HG03439 (cell line): ENCODE results near the gene HAPLN2.

Experiments used
- ATAC-seq: cut with Tn5 transposase; IDR thresholded peaks from one replicate; pipeline ENCODE4 v1.9.1; 2021; ENCODE audit warnings: mild to moderate bottlenecking, moderate library complexity; ENCODE audit not compliant: unreplicated experiment

The HAPLN2 gene

DNA sequence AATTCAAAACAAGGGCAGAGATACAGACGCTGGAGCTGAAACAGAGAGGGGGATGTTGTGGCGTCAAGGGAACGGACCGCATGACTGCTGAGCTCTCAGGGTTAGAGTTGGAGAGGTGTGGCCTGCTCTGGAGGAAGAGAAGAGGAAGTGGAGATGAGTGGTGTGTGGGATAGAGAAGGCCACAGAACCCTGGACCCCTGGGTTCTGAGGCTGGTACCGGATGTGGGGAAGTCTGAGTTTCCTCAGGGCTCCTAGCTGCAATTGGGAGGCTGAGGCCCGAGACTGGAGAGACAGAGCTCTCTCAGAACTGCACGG, 24.5 kb downstream of the HAPLN2 start:
- ATAC-seq = no peak

DNA sequence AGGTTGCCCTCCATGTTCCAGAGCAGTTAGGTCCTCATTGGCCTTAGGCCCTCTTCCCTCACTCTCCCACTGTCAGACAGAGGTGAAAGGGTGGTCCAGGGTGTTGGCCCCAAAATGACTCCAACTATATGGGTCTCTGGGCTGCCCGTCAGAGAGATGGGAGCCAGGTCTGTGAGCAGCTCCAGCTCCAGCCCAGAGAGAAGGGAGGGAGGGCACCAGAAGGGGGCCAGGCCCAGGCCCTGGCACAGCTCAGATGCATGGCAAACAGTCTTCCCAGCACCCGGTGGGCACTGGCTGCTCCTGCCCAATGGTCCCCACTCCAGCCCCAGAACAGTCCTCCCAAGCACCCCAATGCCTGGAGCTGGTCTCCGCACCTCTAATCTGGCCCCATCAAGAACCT, 24.9 kb downstream of the HAPLN2 start:
- no peak for ATAC-seq

DNA sequence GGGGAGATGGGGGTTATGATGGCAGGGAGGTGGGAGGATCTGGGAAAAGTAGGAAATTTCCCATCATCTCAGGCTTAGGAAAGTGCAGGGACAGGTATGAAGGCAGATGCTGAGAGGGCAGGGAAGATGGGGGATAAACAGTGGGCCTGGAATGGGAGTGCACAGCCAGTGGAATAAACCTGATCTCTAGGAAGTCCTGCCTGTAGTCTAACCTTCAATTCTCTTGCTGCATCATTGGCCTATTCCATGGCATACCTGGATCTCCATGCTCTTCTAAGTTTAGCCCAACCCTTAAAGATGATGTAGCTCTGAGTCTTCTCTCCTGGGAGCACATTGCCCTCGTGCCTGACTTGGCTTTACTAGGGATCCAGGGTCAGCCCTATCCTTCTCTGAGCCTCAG, 25.4 kb downstream of the HAPLN2 start:
- no peak for ATAC-seq

DNA sequence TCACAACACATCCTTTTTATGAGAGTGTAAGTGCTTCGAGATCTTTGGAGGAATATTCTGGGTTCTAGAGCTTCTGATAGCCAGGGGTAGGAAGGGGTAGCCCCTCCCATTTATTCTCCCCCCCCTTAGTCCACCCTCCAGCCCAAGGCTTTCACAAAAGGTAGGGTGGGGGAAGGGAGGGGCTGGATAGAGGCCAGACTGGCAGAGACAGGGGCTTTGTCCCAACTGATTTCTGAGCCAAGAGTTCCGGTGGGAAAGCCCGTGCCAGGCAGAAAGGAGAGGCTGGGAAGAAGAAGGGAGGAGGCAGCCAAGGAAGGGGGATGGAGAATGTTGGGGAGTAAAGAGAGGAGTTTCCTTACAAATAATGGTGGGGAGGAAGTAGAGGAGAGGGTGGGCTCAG, 25.8 kb downstream of the HAPLN2 start:
- no peak for ATAC-seq

DNA sequence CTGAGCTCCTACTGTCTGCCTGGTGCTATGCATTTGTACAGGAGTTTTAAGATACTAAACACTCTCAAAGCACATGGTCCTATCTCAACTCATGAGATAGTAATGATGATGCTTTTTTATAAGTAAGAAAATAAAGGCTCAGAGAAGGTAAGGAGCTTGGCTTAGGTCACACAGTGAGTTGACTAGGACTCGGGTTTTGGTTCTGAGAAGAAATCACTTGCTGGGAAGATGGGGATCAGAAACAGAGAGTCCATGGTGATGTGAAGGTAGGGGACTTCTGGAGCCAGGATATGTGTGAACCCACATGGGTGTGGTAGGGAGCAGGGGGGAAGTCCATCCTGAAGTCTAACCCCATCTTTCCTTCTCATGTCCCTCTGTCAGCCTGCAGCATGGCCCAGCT, 26.5 kb downstream of the HAPLN2 start:
- no peak for ATAC-seq

DNA sequence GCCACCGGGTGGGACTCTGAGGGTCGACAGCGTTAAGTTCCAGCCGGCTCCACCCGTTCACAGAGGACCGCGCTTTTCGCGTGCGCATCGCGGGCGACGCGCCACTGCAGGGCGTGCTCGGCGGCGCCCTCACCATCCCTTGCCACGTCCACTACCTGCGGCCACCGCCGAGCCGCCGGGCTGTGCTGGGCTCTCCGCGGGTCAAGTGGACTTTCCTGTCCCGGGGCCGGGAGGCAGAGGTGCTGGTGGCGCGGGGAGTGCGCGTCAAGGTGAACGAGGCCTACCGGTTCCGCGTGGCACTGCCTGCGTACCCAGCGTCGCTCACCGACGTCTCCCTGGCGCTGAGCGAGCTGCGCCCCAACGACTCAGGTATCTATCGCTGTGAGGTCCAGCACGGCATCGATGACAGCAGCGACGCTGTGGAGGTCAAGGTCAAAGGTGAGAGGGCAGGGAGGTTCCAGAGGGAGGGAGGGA, 27.6 kb downstream of the HAPLN2 start:
- ATAC-seq = no peak

DNA sequence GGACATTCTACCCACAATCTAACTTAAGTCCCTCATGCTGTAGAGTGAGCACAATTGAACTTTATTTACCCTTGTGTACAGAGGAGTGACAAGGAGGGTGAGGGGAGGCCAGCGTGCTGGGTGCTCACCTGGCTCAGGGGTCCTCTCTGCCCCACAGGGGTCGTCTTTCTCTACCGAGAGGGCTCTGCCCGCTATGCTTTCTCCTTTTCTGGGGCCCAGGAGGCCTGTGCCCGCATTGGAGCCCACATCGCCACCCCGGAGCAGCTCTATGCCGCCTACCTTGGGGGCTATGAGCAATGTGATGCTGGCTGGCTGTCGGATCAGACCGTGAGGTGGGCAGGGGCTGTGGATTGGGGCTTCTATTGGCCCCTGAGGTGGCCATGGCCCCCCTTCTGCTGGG, 28.1 kb downstream of the HAPLN2 start:
- no peak for ATAC-seq

DNA sequence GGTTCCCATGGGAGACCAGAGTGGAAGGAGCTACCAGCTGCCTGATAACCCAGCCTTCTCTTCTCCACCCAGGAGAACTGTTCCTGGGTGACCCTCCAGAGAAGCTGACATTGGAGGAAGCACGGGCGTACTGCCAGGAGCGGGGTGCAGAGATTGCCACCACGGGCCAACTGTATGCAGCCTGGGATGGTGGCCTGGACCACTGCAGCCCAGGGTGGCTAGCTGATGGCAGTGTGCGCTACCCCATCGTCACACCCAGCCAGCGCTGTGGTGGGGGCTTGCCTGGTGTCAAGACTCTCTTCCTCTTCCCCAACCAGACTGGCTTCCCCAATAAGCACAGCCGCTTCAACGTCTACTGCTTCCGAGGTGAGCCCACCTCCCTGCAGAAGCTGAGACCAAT, 29.3 kb downstream of the HAPLN2 start:
- no peak for ATAC-seq

DNA sequence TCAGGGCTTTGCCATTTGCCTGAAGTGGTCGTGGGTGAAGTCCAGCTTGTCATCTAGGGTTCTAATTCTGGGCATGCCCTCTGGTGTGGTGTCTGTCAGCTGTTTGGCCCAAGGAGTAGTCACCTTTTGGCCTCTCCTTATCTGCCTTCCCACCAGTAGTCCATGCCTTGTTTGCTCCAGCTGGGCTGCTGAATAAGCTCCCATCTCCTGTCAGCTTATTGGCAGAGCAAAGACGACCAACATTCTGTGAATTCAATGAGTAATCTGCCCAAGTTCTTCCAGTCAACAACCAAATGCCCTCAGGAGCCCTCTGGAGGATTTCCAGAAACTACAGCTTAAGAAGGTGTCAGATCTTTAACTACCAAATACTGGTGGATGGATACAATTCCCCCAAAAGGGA, 29.7 kb downstream of the HAPLN2 start:
- no peak for ATAC-seq

DNA sequence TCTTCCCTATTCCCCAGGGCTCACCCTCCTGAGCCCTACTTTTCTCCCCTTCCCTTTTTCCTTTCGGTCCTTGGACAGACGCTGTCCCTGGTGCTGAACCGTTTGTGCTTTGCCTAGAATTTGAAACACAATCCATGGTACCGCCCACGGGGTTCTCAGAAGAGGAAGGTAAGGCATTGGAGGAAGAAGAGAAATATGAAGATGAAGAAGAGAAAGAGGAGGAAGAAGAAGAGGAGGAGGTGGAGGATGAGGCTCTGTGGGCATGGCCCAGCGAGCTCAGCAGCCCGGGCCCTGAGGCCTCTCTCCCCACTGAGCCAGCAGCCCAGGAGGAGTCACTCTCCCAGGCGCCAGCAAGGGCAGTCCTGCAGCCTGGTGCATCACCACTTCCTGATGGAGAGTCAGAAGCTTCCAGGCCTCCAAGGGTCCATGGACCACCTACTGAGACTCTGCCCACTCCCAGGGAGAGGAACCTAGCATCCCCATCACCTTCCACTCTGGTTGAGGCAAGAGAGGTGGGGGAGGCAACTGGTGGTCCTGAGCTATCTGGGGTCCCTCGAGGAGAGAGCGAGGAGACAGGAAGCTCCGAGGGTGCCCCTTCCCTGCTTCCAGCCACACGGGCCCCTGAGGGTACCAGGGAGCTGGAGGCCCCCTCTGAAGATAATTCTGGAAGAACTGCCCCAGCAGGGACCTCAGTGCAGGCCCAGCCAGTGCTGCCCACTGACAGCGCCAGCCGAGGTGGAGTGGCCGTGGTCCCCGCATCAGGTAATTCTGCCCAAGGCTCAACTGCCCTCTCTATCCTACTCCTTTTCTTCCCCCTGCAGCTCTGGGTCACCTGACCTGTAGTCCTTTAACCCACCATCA, 33.1 kb downstream of the HAPLN2 start:
- ATAC-seq = no peak

DNA sequence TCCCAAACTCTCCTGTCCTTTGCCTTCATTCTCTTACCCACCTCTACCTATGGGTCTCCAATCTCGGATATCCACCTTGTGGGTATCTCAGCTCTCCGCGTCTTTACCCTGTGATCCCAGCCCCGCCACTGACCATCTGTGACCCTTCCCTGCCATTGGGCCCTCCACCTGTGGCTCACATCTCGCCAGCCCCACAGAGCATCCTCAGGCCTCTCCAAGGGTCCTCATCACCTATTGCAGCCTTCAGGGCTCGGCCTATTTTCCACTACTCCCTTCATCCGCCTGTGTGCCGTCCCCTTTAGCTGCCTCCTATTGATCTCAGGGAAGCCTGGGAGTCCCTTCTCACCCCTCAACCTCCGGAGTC, 33.8 kb downstream of the HAPLN2 start:
- no peak for ATAC-seq

DNA sequence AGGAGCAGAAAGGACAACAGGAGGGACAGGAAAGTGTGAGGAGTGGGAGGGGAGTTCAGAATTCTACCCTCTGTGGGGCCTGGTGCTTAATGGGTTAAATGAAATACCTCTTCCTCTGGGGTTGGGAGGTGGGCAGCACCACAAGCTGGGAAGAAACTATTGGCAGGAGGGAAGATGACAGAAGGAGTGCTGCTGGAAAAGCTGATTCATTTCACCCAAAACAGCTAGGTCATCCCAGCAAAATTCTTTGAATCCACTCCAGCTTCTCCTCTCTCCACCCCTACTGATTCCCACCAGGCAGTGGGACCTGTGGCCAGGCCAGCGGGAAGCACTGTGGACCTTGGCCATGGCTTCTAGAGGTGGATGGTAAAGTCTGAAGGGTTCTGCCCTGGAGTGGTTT, 35.5 kb downstream of the HAPLN2 start:
- ATAC-seq = no peak

DNA sequence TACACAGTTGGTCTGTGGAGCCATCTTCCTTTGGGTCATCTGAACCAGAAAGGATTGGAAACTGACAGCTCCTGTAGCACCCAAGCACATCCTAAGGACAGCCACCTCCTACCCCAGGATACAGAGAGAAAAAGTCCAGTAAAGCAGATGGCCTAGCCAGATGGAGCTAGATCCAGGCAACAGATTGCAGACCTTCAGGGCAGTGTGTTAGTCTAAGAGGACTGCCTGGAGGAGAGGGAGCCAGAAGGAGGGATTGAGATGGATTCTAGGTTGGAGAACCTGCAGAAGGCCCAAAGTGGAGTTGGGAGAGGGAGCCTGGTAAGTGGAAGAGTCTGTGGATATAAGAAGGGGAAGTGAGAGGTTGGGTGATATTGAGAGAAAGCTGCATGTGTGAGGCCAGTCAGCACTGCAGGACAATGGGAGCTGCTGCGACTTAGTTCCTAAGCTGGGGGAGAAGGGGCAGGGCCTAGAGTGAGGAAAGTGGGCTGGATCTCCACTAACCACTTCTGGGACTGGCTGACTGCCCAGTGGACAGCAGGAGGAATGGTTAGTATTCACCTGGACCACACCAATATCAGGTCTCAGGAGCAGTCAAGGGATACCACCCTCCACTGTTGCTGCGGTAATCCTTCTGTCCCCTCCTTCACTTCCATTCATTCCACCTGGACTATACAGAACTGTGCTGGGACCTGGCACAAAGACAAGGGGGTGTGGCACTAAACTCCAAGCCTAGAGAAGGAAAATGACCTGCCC, 36.1 kb downstream of the HAPLN2 start:
- no peak for ATAC-seq

DNA sequence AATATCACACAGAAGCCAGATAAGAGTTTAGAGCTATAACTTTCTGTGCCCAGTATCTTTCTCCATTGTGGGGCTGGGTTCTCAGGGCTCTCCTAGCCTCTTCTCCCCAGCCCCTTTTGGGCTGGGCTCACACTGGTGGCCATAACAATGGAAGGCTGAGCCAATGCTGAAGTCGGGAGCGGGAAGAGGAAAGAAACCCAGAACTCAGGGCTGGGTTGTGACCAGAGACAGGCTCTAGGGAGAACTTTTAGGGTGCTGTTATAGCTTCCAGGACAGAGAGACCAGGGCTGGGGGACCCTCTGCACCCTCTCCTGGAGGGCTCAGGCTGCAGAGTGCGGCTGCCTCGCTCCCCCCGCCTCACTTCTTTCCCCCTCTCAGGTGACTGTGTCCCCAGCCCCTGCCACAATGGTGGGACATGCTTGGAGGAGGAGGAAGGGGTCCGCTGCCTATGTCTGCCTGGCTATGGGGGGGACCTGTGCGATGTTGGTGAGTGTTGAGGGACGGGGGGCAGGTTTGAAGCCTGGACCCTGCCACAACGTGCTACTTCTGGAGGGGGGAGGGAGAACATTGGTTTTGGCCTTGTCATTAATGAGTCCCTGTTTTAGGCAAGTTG, 36.8 kb downstream of the HAPLN2 start:
- ATAC-seq = no peak

DNA sequence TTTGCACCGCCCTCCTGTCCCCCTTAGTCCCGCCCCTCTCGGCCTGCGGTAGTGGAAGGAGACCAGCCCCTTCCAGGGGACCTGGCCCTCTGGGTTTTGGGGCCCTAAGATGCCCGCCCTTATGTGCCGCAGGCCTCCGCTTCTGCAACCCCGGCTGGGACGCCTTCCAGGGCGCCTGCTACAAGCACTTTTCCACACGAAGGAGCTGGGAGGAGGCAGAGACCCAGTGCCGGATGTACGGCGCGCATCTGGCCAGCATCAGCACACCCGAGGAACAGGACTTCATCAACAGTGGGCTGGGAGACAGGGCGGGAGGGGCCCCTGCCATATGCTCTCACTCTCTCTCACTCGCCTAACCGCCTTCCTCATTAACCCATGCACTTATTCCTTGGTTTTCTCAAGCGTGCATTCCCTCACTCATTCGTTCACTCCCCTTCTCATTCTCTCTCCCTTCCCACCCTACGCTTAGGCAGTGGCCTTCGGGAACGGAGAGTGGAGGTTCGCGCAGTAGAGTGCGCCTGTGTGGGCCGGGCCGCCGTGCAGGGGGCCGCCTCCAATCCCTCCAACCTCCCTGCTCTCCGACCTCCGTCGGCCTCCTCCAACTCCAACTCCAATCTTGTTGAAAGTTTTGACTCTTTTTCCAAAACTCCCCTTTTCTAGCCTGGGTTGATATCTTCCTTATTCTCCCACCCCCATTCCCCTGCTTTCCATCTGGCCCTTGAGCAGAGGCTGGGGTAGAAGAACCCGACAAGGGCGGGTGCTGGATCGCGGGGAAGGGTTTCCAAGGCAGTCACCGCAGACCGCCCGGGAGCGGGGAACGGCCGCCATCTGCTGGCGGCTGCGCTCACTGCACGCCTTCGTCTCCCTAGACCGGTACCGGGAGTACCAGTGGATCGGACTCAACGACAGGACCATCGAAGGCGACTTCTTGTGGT, 37.9 kb downstream of the HAPLN2 start:
- no peak for ATAC-seq

DNA sequence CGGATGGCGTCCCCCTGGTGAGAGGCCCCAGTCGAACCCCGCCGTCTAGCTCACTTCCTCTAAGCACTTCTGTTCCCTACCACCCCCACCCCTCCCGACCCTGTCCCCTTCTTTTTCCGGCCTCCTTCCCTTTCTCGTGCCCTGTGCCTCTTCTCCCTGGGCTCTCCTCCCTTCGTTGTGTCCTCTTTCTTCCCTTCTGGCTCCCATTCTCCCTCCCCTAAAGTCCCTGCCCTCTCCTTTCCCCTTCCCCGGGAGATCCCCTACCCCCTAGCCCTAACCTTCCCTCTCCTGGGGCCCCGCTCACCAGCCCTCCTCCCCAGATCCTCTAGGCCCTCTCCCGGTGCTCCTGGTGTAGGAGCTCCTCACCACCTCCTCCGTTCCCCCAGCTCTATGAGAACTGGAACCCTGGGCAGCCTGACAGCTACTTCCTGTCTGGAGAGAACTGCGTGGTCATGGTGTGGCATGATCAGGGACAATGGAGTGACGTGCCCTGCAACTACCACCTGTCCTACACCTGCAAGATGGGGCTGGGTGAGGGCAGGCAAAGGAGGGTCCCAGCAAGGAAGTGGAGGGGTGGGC, 38.6 kb downstream of the HAPLN2 start:
- ATAC-seq = no peak

DNA sequence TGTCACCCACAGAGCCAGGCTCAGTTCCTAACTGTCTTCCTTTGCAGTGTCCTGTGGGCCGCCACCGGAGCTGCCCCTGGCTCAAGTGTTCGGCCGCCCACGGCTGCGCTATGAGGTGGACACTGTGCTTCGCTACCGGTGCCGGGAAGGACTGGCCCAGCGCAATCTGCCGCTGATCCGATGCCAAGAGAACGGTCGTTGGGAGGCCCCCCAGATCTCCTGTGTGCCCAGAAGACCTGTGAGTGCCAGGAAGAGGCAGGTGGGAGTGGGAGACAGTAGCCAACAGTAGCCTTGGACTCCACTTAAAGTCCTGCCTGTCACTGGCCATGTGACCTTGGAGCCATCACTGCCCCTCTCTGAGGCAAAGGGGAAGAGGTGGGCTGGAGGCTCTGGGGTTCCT, 39.3 kb downstream of the HAPLN2 start:
- no peak for ATAC-seq

DNA sequence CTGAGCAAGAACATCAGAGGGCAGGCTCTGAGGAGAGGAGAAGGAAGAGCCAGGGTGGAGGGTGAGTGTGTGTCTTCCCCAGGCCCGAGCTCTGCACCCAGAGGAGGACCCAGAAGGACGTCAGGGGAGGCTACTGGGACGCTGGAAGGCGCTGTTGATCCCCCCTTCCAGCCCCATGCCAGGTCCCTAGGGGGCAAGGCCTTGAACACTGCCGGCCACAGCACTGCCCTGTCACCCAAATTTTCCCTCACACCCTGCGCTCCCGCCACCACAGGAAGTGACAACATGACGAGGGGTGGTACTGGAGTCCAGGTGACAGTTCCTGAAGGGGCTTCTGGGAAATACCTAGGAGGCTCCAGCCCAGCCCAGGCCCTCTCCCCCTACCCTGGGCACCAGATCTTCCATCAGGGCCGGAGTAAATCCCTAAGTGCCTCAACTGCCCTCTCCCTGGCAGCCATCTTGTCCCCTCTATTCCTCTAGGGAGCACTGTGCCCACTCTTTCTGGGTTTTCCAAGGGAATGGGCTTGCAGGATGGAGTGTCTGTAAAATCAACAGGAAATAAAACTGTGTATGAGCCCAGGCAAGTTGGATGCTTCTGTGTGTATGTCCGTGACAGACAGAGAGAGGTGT, 39.8 kb downstream of the HAPLN2 start:
- no peak for ATAC-seq

DNA sequence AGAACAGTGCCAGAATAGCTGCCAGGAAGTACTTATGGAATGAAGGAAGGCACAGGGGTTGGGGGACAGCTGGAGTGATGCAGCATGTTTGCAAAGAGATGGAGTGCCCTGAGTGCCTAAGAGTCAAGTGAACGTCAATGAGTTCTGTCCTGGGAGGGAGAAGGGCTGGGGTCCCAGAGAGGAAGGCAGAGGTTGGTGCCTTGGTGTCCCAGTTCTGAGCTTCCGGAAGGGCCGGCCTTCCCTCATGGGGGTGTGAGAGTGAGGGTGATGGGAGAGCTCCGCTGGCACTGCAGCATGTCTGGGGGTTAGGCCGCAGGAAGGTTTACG, 40.4 kb downstream of the HAPLN2 start:
- ATAC-seq = no peak

DNA sequence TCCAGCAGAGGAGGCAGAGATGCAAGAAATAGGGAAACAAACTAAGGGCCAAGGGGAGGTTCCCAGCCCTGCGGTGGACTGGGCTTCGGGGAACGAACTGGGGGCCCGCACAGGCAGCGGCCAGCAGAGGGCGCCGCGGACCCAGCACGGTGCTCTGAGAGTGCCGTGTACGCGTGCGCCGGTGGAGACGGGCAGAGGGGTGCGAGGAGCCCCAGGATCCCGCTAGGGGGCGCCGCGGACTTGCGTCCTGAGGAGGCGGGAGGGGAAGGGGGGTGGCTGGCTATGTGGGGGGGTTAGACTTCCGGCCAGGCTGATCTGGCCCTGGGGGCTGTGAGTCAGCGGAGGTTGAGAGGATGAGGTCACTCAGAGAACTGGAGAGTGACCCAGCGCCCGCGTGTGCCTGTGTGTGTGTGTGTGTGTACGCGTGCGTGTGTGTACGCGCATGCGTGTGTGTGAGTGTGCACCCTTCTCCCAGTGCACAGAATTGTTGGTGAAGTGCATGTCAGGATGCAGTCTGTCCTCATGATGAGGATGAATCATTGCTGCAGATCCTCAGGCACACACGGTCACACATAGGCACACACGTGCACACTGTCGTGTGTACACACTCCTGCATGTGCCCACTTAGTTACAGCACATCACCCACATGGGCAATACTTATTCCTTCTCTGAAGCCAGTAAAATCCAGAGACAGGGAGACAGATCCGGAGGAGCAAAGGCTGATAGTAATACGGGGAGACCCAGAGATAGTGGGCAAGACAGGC, 41.0 kb downstream of the HAPLN2 start:
- no peak for ATAC-seq
